H1 (cell line): ENCODE results near the gene MEX3C. TPM values are rescaled to one million over a fixed set of nuclear protein-coding genes. Genes with fewer than 3 reads are reported as not detected.
A peak's percentile ranks its signal among the peaks of the same experiment; 100 is the strongest.

Source experiments
- CTCF ChIA-PET: fragments of 300-600 bp; sonication (Branson Sonifier 250); formaldehyde crosslinking; loops from one replicate; lab custom pipeline; 2021; ENCODE audit not compliant: partially characterized antibody; lab: Charles Lee
- POLR2A ChIA-PET: fragments of 300-600 bp; sonication (Branson Sonifier 250); formaldehyde crosslinking; loops from one replicate; lab custom pipeline; 2021; ENCODE audit warnings: inconsistent platforms; ENCODE audit not compliant: partially characterized antibody; lab: Charles Lee
- DNase-seq, 2 experiments: peaks; one replicate each; pipeline versions ENCODE4 v3.0.0 to v3.0.0-alpha.2; 2010 to 2022; ENCODE audit warnings: low spot score in 2 of 2, low read depth in 1 of 2, mixed read lengths in 1 of 2
- FAIRE-seq: peaks from 2 replicates; lab custom pipeline; 2011; peaks lifted over from hg19 to GRCh38; lab: Jason Lieb, UNC
- H2AFZ ChIP-seq: 2 replicates; pipeline ENCODE4 v1.8.1; 2012; ENCODE audit warnings: low read length, inconsistent platforms
- H2AK5ac ChIP-seq: 2 replicates; pipeline ENCODE4 v1.6.1; 2013; ENCODE audit warnings: low read depth, low read length
- H2BK120ac ChIP-seq: replicated peaks from 2 replicates; pipeline ENCODE3; 2013; ENCODE audit warnings: low read depth, low read length, inconsistent platforms
- H2BK12ac ChIP-seq: 2 replicates; pipeline ENCODE4 v1.6.1; 2013; ENCODE audit warnings: low read depth, low read length
- H2BK15ac ChIP-seq: 2 replicates; pipeline ENCODE4 v1.6.1; 2013; ENCODE audit warnings: low read length
- H2BK20ac ChIP-seq: 2 replicates; pipeline ENCODE4 v1.6.1; 2013; ENCODE audit warnings: low read length
- H2BK5ac ChIP-seq: 2 replicates; pipeline ENCODE4 v1.6.1; 2013; ENCODE audit warnings: low read depth, low read length
- H3K14ac ChIP-seq: 2 replicates; pipeline ENCODE4 v1.6.1; 2013; ENCODE audit warnings: inconsistent platforms; ENCODE audit not compliant: insufficient read length
- H3K18ac ChIP-seq: 2 replicates; pipeline ENCODE4 v1.6.1; 2013; ENCODE audit warnings: low read length; ENCODE audit errors: extremely low read depth
- H3K23ac ChIP-seq: 2 replicates; pipeline ENCODE4 v1.6.1; 2013; ENCODE audit warnings: inconsistent platforms; ENCODE audit not compliant: insufficient read length
- H3K23me2 ChIP-seq: 2 replicates; pipeline ENCODE4 v1.6.1; 2013; ENCODE audit warnings: low read depth, low read length
- H3K27ac ChIP-seq: 2 replicates; pipeline ENCODE4 v1.6.1; 2011; ENCODE audit warnings: low read depth, low read length, inconsistent platforms
- H3K27me3 ChIP-seq, 4 experiments: replicated peaks in 1 of 4; 1 replicate in 1 of 4; 2 replicates in 3 of 4; pipeline versions ENCODE4 v1.6.1 to v1.8.1; 2011 to 2013; ENCODE audit warnings: low read length in 3 of 4, mild to moderate bottlenecking in 3 of 4, inconsistent platforms in 2 of 4, mixed read lengths in 2 of 4, moderate library complexity in 1 of 4; ENCODE audit not compliant: control insufficient read depth in 3 of 4, insufficient read depth in 3 of 4; ENCODE audit errors: extremely low read depth in 1 of 4
- H3K36me3 ChIP-seq, 4 experiments: 2 replicates each; pipeline versions ENCODE4 v1.6.1 to v1.8.1; 2011 to 2013; ENCODE audit warnings: mild to moderate bottlenecking in 4 of 4, low read length in 3 of 4, moderate library complexity in 2 of 4, control low read depth in 1 of 4, inconsistent platforms in 1 of 4; ENCODE audit not compliant: insufficient read depth in 4 of 4, control insufficient read depth in 2 of 4
- H3K4ac ChIP-seq: replicated peaks from 2 replicates; pipeline ENCODE3; 2013; ENCODE audit warnings: low read length, low read depth, mixed read lengths, inconsistent platforms; ENCODE audit not compliant: insufficient read length
- H3K4me1 ChIP-seq, 4 experiments: replicated peaks in 1 of 4; 1 replicate in 1 of 4; 2 replicates in 3 of 4; pipeline versions ENCODE4 v1.6.1 to v1.8.1; 2011 to 2013; ENCODE audit warnings: low read length in 3 of 4, inconsistent platforms in 2 of 4, mixed read lengths in 1 of 4; ENCODE audit not compliant: insufficient read depth in 4 of 4, control insufficient read depth in 3 of 4
- H3K4me2 ChIP-seq, 2 experiments: 2 replicates each; pipeline versions ENCODE4 v1.6.1 to v1.8.1; 2011 to 2013; ENCODE audit warnings: low read depth in 2 of 2, low read length in 2 of 2, control low read depth in 1 of 2, inconsistent platforms in 1 of 2, mild to moderate bottlenecking in 1 of 2; ENCODE audit not compliant: insufficient read depth in 1 of 2
- H3K4me3 ChIP-seq, 4 experiments: fragments of 200-600, 300-600 bp in 1 of 4; sonication (generic), shearing (Covaris generic), sonication (Bioruptor Twin) in 1 of 4; 2 replicates each; pipeline versions ENCODE4 v1.5.1 to v1.8.1; 2011 to 2016; ENCODE audit warnings: low read length in 4 of 4, low read depth in 3 of 4, control low read depth in 2 of 4, inconsistent platforms in 2 of 4, mild to moderate bottlenecking in 2 of 4, mixed read lengths in 1 of 4, moderate library complexity in 1 of 4; ENCODE audit not compliant: insufficient read depth in 2 of 4; ENCODE audit errors: extremely low read depth in 1 of 4
- H3K56ac ChIP-seq: replicated peaks from 2 replicates; pipeline ENCODE3; 2013; ENCODE audit warnings: low read depth, mild to moderate bottlenecking, mixed read lengths, low read length, inconsistent platforms; ENCODE audit not compliant: insufficient read length
- H3K79me1 ChIP-seq: 2 replicates; pipeline ENCODE4 v1.6.1; 2013; ENCODE audit warnings: low read depth, low read length, control low read depth
- H3K79me2 ChIP-seq, 2 experiments: 2 replicates each; pipeline versions ENCODE4 v1.6.1 to v1.8.1; 2012 to 2013; ENCODE audit warnings: low read length in 2 of 2, mild to moderate bottlenecking in 2 of 2, inconsistent platforms in 1 of 2; ENCODE audit not compliant: insufficient read depth in 2 of 2, control insufficient read depth in 1 of 2
- H3K9ac ChIP-seq, 4 experiments: replicated peaks in 1 of 4; 1 replicate in 1 of 4; 2 replicates in 3 of 4; pipeline versions ENCODE4 v1.6.1 to v1.8.1; 2011 to 2013; ENCODE audit warnings: low read depth in 3 of 4, low read length in 3 of 4, control low read depth in 2 of 4, mild to moderate bottlenecking in 2 of 4, moderate library complexity in 2 of 4, inconsistent platforms in 1 of 4; ENCODE audit errors: extremely low read depth in 1 of 4
- H3K9me3 ChIP-seq, 2 experiments: 2 replicates each; pipeline versions ENCODE4 v1.6.1 to v1.8.1; 2012 to 2013; ENCODE audit warnings: mild to moderate bottlenecking in 2 of 2, moderate library complexity in 2 of 2, control low read depth in 1 of 2, inconsistent platforms in 1 of 2, low read depth in 1 of 2, low read length in 1 of 2, mixed read lengths in 1 of 2; ENCODE audit not compliant: insufficient read depth in 2 of 2
- H4K20me1 ChIP-seq, 2 experiments: replicated peaks in 1 of 2; 2 replicates each; pipeline versions ENCODE3 to v1.8.1; 2011 to 2013; ENCODE audit warnings: inconsistent platforms in 2 of 2, low read length in 2 of 2, mild to moderate bottlenecking in 1 of 2; ENCODE audit not compliant: insufficient read depth in 2 of 2, control insufficient read depth in 1 of 2
- H4K5ac ChIP-seq: 2 replicates; pipeline ENCODE4 v1.6.1; 2013; ENCODE audit warnings: low read length, low read depth, mixed read lengths, inconsistent platforms; ENCODE audit not compliant: insufficient read length
- H4K8ac ChIP-seq: 2 replicates; pipeline ENCODE4 v1.8.0; 2013; ENCODE audit warnings: mild to moderate bottlenecking, moderate library complexity, low read length, inconsistent platforms; ENCODE audit not compliant: insufficient read depth; ENCODE audit errors: extremely low read depth
- H4K91ac ChIP-seq: replicated peaks from 2 replicates; pipeline ENCODE3; 2013; ENCODE audit warnings: low read length, mixed read lengths, inconsistent platforms; ENCODE audit not compliant: insufficient read length
- CEBPB ChIP-seq: IDR thresholded peaks from 2 replicates; pipeline ENCODE4 v1.6.1; 2012; ENCODE audit warnings: low read depth, low read length
- RFX5 ChIP-seq: IDR thresholded peaks from 2 replicates; pipeline ENCODE4 v1.6.1; 2011; ENCODE audit warnings: low read depth, low read length, improper control_type of control experiment, borderline replicate concordance
- RXRA ChIP-seq: IDR thresholded peaks from 2 replicates; pipeline ENCODE4 v1.6.1; 2011; ENCODE audit warnings: low read depth, mild to moderate bottlenecking, low read length, moderate library complexity; ENCODE audit not compliant: insufficient read depth
- SIRT6 ChIP-seq: IDR thresholded peaks from one replicate; pipeline ENCODE4 v1.7.1; 2012; ENCODE audit warnings: low read length, inconsistent platforms
- TAF7 ChIP-seq: optimal IDR thresholded peaks from 2 replicates; pipeline ENCODE3; 2011; ENCODE audit warnings: low read depth, mild to moderate bottlenecking, inconsistent platforms, low read length, moderate library complexity, borderline replicate concordance
- TCF12 ChIP-seq: IDR thresholded peaks from 2 replicates; pipeline ENCODE4 v1.6.1; 2011; ENCODE audit warnings: low read depth, mild to moderate bottlenecking, low read length
- polyA plus RNA-seq, 7 experiments: library from polyadenylated mRNA; depleted of rRNA in 3 of 7; stranded (reverse) in 5 of 7; unstranded in 2 of 7; fragments of >200 nt in 5 of 7; fragments of 200-250 nt in 2 of 7; gene quantifications; 1 replicate in 5 of 7; 2 replicates in 1 of 7; 4 replicates in 1 of 7; pipeline versions ENCODE4 v1.2.1 to v1.2.3, GENCODE V29; 2011 to 2013; ENCODE audit warnings: missing spikeins in 2 of 7, mixed read lengths in 2 of 7
- total RNA-seq: library from RNA; stranded (reverse); fragmentation: NEBNext Ultra II Directional; extraction: Animal tissue kit (Norgen Biotek cat#: 25700); gene quantifications from 2 replicates; pipeline ENCODE4 v1.2.1, GENCODE V29; 2021
- TF ChIP-seq, protein P1 (sequence below): IDR thresholded peaks from 2 replicates; pipeline ENCODE4 v1.6.1; 2012; ENCODE audit warnings: inconsistent platforms
- TF ChIP-seq, protein P2 (sequence below): IDR thresholded peaks from 2 replicates; pipeline ENCODE4 v1.6.1; 2011; ENCODE audit warnings: low read depth, mild to moderate bottlenecking, low read length; ENCODE audit not compliant: insufficient read depth

Gene MEX3C
- total and polyA plus RNA-seq, 2 of the 8 experiments (the other 6 are each of a cell fraction or from before 2014, with no cell fraction given), result 48.2 to 103 TPM

DNA sequence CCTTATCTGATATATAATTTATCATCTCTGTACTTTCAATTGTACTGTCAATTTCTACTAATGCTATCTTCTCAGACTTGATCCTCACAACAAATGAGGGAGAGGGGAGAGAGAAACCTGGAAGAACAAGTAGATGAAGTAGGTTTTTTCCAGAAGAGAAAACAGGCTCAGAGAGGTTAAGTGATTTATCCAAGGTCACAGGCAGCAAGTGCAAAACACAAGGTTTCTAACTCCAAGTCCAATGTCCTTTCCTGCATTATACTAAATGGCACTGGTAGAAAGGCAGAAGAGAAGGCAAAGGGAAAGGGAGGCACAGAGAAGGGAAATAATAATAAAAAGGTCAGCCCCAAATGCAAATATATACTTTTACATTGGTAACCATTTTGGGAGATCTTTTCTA is 7.5 kb downstream of the MEX3C start:
- Histone ChIP-seq H3K14ac (no peak overlapping the region), H3K23me2 (no peaks in the 10 kb centered on the region; the same call in 1 of the 2 replicates), H2BK5ac (no peak overlapping the region), H4K8ac (no peak overlapping the region), H4K5ac (no peak overlapping the region), H4K20me1 (peaks cover 31 to 41% of the 10 kb centered on the region in 2 experiments), H2BK120ac (no peak overlapping the region), H2BK20ac (no peak overlapping the region), H2BK15ac (no peak overlapping the region), H3K36me3 (peaks cover 3 to 31% (median 9%) of the 10 kb centered on the region in 4 experiments; a peak in 7 of 8 replicates), H2AFZ (no peak overlapping the region), H3K4me2 (peak overlapping the region; percentile 14 to 15; a peak in 2 of 4 replicates), H3K56ac (no peak overlapping the region), H3K27me3 (no peaks in the 10 kb centered on the region), H3K18ac (no peak overlapping the region), H3K4me1 (peaks cover 0 to 20% (median 10%) of the 10 kb centered on the region in 4 experiments; a peak in 6 of 7 replicates), H3K79me2 (peaks cover 53 to 100% of the 10 kb centered on the region in 2 experiments), H4K91ac (no peak overlapping the region), H3K9me3 (no peaks in the 10 kb centered on the region), H3K27ac (no peak overlapping the region), H2BK12ac (no peak overlapping the region), H3K79me1 (peaks cover 7% of the 10 kb centered on the region), H3K9ac (no peak overlapping the region), H3K23ac (no peak overlapping the region), H3K4me3 (peak overlapping the region in 1 of 4 experiments; percentile 11; a peak in 1 of 8 replicates), H3K4ac (no peak overlapping the region), H2AK5ac (no peak overlapping the region)
- ChIA-PET CTCF (no interaction called here), POLR2A (no interaction called here)
- DNase-seq (no peak), FAIRE-seq (no peak)
- TF ChIP-seq CEBPB (no peak), TAF7 (no peak), RXRA (no peak), TCF12 (no peak), SIRT6 (no peak), RFX5 (no peak)
- TF ChIP-seq, protein P1, sequence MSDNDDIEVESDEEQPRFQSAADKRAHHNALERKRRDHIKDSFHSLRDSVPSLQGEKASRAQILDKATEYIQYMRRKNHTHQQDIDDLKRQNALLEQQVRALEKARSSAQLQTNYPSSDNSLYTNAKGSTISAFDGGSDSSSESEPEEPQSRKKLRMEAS, result no peak
- TF ChIP-seq, protein P2, sequence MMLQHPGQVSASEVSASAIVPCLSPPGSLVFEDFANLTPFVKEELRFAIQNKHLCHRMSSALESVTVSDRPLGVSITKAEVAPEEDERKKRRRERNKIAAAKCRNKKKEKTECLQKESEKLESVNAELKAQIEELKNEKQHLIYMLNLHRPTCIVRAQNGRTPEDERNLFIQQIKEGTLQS, result no peak
